Activated CD4-positive, alpha-beta T cell treated with anti-CD3 and anti-CD28 coated beads, Interleukin-2, amount 10 ng/mL, durations not matched to agents 7 days and 5 days (primary cell): Measurements from ENCODE around the gene AKAP8L. TPM values are rescaled to one million over a fixed set of nuclear protein-coding genes. Genes with fewer than 3 reads are reported as not detected.

Source experiments
- CTCF ChIA-PET: fragments of 350-600 bp; sonication (Branson Sonifier 250); formaldehyde crosslinking; loops from one replicate; lab custom pipeline; 2021; ENCODE audit warnings: antibody characterized with exemption; lab: Charles Lee
- POLR2A ChIA-PET: fragments of 350-600 bp; sonication (Branson Sonifier 250); formaldehyde crosslinking; loops from one replicate; lab custom pipeline; 2021; ENCODE audit warnings: antibody characterized with exemption; lab: Charles Lee
- DNase-seq: peaks from one replicate; pipeline ENCODE4 v3.0.0-alpha.2; 2020
- H3K27ac Mint-ChIP-seq: one replicate; pipeline ENCODE4 v1.8.0; 2021; ENCODE audit warnings: mild to moderate bottlenecking, moderate library complexity, mixed read lengths
- H3K27me3 Mint-ChIP-seq: one replicate; pipeline ENCODE4 v1.8.0; 2021; ENCODE audit warnings: mixed read lengths
- H3K36me3 Mint-ChIP-seq: one replicate; pipeline ENCODE4 v1.8.0; 2021; ENCODE audit warnings: low read depth, mixed read lengths
- H3K4me1 Mint-ChIP-seq: one replicate; pipeline ENCODE4 v1.8.0; 2021; ENCODE audit warnings: mixed read lengths
- H3K4me3 Mint-ChIP-seq: one replicate; pipeline ENCODE4 v1.8.0; 2021; ENCODE audit warnings: mild to moderate bottlenecking, moderate library complexity, mixed read lengths
- H3K9me3 Mint-ChIP-seq: one replicate; pipeline ENCODE4 v1.8.0; 2021; ENCODE audit warnings: mixed read lengths
- total RNA-seq, 2 experiments: library from RNA; stranded (reverse); gene quantifications; one replicate each; pipeline ENCODE4 v1.2.3, GENCODE V29; 2021

Gene AKAP8L
- total RNA-seq, 2 experiments from 2014 or later, result 84.3 to 96.7 TPM

- DNase-seq, result no peak
- no peak overlapping the region for H3K27ac Mint-ChIP-seq
- H3K4me3 Mint-ChIP-seq, result no peak overlapping the region
- no peaks in the 10 kb centered on the region for H3K27me3 Mint-ChIP-seq
- POLR2A ChIA-PET, result no interaction called here
- H3K9me3 Mint-ChIP-seq, result no peaks in the 10 kb centered on the region
- CTCF ChIA-PET, result interaction anchor here (1.0 kb wide), 1 partner anchor 8 kb away, joined by 3 read pairs; no protein-coding TSS in a partner anchor
- H3K36me3 Mint-ChIP-seq, result peaks cover 6% of the 10 kb centered on the region
- H3K4me1 Mint-ChIP-seq, result peaks cover 15% of the 10 kb centered on the region
Observed at GRCh38 chr19:15445807-15446376, 27.1 kb upstream of the AKAP8L start.

DNA sequence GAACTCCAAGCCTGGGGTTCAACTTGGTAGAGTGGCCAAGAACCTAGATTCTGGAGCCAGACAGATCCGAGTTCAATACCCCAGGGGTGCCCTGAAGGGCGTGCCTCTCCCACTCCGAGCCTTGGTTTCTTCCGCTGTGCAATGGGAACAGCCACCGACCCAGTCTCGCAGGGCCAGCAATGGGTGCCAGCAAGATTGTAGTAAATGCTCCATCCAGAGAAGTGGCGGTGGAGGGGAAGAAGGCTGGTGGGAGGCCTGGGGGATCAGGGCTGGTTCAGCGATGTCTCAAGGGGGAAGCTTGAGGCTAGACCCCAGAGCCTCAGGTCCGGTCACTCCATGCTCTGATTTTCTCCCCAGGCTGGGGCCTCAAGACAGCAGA lies 26.4 kb upstream of the AKAP8L start:
- POLR2A ChIA-PET, result no interaction called here
- no peaks in the 10 kb centered on the region for H3K27me3 Mint-ChIP-seq

GRCh38 chr19:15444505-15445226 lies 25.9 kb upstream of the AKAP8L start:
- no peak overlapping the region for H3K27ac Mint-ChIP-seq
- no peak overlapping the region for H3K4me3 Mint-ChIP-seq
- H3K27me3 Mint-ChIP-seq, result no peaks in the 10 kb centered on the region
- CTCF ChIA-PET, result interaction anchor here (0.9 kb wide), 1 partner anchor 9 kb away, joined by 3 read pairs; no protein-coding TSS in a partner anchor
- POLR2A ChIA-PET, result no interaction called here
- DNase-seq, result no peak
- H3K36me3 Mint-ChIP-seq, result no peaks in the 10 kb centered on the region
- H3K4me1 Mint-ChIP-seq, result peaks cover 7% of the 10 kb centered on the region
- H3K9me3 Mint-ChIP-seq, result no peaks in the 10 kb centered on the region

More for the DNA sequence above, 26.4 kb upstream of the AKAP8L start:
- Mint-ChIP-seq H3K4me3 (no peak overlapping the region), H3K36me3 (peaks cover under 1% of the 10 kb centered on the region), H3K4me1 (peaks cover 9% of the 10 kb centered on the region), H3K27ac (no peak overlapping the region), H3K9me3 (no peaks in the 10 kb centered on the region)
- no peak for DNase-seq
- CTCF ChIA-PET, result no interaction called here

DNA sequence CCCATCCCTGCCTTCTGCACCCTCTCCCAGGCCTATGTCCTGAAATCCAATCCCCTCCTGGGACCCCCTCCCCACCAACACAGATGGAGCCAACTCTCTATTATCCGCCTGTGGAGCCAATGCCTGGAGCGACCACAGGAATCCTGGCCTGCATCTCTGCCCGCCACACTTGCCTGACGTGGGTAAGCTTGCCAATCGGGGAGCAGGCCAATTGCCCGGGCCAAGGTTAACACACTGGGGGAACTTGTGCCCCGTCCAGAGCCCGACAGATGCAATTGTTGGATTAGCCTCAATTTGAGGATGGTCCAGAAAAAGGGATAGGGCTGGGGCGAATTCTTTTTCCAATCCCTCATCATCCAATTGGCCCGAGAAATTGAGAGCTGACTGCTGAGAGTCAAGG lies 25.1 kb upstream of the AKAP8L start:
- POLR2A ChIA-PET, result no interaction called here
- CTCF ChIA-PET, result interaction anchor here (0.9 kb wide), 1 partner anchor 8 kb away, joined by 3 read pairs; no protein-coding TSS in a partner anchor
- H3K27ac Mint-ChIP-seq, result no peak overlapping the region
- no peaks in the 10 kb centered on the region for H3K27me3 Mint-ChIP-seq
- H3K4me1 Mint-ChIP-seq, result peaks cover 5% of the 10 kb centered on the region
- no peak overlapping the region for H3K4me3 Mint-ChIP-seq
- H3K9me3 Mint-ChIP-seq, result no peaks in the 10 kb centered on the region
- no peak for DNase-seq
- no peaks in the 10 kb centered on the region for H3K36me3 Mint-ChIP-seq

GRCh38 chr19:15443325-15443724 lies 24.5 kb upstream of the AKAP8L start:
- ChIA-PET CTCF (no interaction called here), POLR2A (no interaction called here)
- Mint-ChIP-seq H3K4me3 (no peak overlapping the region), H3K4me1 (peaks cover under 1% of the 10 kb centered on the region), H3K27ac (no peak overlapping the region), H3K9me3 (no peaks in the 10 kb centered on the region), H3K27me3 (no peaks in the 10 kb centered on the region), H3K36me3 (no peaks in the 10 kb centered on the region)
- no peak for DNase-seq

DNA sequence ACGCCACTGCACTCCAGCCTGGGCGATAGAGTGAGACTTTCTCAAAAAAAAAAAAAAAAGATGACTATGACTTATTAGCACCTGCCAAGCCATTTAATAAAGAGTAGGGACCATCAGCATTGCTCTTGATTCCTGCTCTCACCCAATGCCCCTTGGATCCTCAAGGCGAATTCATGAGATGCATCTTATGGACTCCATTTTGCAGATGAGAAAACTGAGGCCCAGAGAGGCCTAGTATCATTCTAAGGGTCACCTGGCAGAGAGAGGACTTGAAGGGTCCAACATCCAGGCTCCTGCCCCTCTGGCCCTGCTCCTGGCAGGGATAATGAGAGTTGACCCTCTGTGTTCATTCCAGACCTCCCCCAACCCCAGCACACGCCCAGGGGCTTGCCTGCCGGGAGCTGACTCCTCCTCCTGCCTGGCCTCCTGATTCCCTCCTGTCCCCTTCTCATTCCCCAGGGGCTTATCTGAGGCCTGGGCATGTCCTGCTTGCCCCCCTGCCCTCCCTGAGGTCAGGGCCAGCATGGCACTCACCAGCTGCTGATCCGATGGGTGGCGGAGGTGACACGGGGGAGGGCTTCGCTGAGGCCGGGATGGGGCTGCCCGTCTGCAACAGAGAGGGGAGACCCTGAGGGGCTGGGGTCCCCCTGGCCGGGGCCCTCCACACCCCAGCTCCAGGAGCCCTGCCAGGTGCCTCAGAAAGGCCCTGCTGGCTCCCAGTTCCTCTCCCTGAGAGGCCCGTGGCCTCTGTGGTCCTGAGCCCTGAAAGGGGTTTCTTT lies 23.5 kb upstream of the AKAP8L start:
- POLR2A ChIA-PET, result no interaction called here
- Mint-ChIP-seq H3K27ac (no peak overlapping the region), H3K9me3 (no peaks in the 10 kb centered on the region), H3K27me3 (no peaks in the 10 kb centered on the region), H3K4me1 (no peaks in the 10 kb centered on the region), H3K4me3 (no peak overlapping the region), H3K36me3 (no peaks in the 10 kb centered on the region)
- CTCF ChIA-PET, result interaction anchor here (0.6 to 0.9 kb wide), 2 partner anchors 23 to 87 kb away, joined by 3 read pairs; no protein-coding TSS in a partner anchor
- DNase-seq, result no peak

GRCh38 chr19:15441317-15441716 lies 22.5 kb upstream of the AKAP8L start:
- H3K4me3 Mint-ChIP-seq, result no peak overlapping the region
- no peaks in the 10 kb centered on the region for H3K36me3 Mint-ChIP-seq
- ChIA-PET CTCF (interaction anchor here (0.6 kb wide), 1 partner anchor 86 kb away, joined by 3 read pairs; no protein-coding TSS in a partner anchor), POLR2A (no interaction called here)
- DNase-seq, result no peak
- H3K9me3 Mint-ChIP-seq, result no peaks in the 10 kb centered on the region
- H3K4me1 Mint-ChIP-seq, result no peaks in the 10 kb centered on the region
- H3K27ac Mint-ChIP-seq, result no peak overlapping the region
- H3K27me3 Mint-ChIP-seq, result no peaks in the 10 kb centered on the region

DNA sequence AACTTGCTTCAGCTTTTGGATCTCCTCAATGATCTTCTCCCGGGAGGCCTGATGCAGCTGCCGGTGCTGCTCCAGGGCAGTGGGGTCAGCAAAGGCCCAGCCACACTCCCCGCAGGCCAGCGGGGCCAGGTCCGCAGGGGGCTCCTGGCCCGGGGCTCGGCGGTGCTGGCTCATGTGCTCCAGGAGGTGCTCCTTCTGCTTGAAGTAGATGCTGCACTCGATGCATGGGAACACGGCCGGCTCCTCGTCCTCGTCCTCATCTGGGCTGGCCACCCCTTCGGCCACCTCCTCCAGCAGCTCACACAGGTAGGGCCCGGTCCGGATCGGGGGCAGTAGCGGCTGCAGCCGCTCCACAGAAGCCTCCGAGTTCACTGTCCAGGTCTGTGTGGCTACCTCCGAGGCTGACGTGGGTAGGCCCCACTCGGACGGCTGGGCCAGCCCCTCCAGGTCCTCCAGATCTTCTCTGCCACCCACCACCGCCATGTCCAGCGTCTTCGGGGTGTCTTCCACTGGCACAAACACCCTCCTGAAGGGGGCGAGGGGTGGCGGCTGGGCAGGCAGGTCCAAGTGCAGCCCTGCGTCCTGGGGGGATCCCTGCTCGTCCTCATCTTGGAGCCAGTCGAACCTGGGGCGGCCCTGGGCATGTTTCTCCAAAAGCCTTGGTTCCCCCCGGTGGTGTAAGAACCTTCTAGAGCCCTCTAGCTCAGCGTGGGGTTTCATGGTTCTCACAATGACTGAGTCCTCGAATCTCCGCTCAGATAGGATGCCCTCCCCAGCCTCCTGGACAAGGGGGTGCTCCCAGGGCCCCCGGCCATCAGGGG lies 21.2 kb upstream of the AKAP8L start:
- no peak for DNase-seq
- no peaks in the 10 kb centered on the region for H3K36me3 Mint-ChIP-seq
- POLR2A ChIA-PET, result no interaction called here
- no peak overlapping the region for H3K27ac Mint-ChIP-seq
- CTCF ChIA-PET, result interaction anchor here (0.8 kb wide), 1 partner anchor 114 kb away, joined by 3 read pairs; no protein-coding TSS in a partner anchor
- H3K27me3 Mint-ChIP-seq, result no peaks in the 10 kb centered on the region
- H3K9me3 Mint-ChIP-seq, result no peaks in the 10 kb centered on the region
- no peaks in the 10 kb centered on the region for H3K4me1 Mint-ChIP-seq
- H3K4me3 Mint-ChIP-seq, result no peak overlapping the region

DNA sequence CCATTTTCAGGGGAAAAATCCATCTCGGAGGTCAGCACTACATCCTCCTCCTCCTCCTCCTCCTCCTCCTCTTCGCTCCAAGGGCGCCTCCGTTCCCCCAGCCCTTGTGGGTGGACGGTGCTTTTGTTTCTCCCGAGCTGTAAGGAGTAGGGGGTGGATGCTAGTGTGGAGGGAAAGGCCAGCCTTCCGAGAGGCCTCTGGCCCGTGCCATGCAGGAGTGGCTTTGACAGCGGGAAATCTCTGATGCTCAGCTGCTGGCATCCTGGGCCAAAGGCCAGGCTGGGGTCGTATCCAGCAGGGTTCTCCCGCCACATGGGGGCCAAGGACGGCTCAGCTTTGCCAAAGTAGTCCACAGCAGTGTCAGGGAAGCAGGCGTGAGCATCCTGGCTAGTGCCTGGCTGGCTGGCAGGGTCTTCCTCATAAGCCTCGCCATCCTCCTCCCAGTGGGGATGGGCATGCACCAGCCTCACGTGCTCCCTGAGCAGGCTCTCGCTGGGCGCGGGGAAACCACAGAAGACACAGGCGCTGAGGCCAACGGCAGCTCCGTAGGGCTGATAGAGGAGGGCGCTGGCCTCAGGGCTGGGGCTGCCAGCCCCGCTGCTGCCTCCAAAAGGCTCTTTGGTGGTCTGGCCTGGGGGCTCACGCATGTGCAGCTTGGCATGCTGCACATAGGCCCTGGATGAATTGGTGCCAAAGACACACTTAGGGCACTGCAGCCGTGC lies 20.5 kb upstream of the AKAP8L start:
- H3K4me1 Mint-ChIP-seq, result no peaks in the 10 kb centered on the region
- ChIA-PET CTCF (interaction anchor here (0.6 to 3.8 kb wide), 3 partner anchors 20 to 1539 kb away, joined by 3 to 16 read pairs (median 3); partner anchors contain the start of gene AKAP8L), POLR2A (no interaction called here)
- no peaks in the 10 kb centered on the region for H3K9me3 Mint-ChIP-seq
- no peak for DNase-seq
- no peaks in the 10 kb centered on the region for H3K27me3 Mint-ChIP-seq
- no peak overlapping the region for H3K4me3 Mint-ChIP-seq
- H3K36me3 Mint-ChIP-seq, result no peaks in the 10 kb centered on the region
- no peak overlapping the region for H3K27ac Mint-ChIP-seq

DNA sequence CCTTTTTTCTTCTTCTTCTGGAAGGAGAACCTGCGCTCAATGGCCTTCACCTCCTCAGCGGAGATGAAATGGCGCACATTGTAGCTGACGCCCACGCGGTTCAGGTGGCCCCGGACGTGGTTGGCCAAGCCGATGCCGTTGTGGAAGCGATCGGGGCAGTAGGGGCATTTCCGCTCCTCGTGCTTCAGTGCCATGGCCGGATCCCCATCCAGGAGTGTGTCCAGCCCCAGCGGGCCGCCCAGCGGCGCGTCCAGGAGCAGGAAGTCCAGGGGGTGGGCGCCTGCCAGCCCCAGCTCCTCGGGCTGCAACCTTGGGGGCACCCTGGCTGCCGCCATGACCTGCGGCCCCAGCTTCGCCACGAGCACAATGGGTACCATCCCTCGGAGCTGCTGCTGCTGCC lies 19.8 kb upstream of the AKAP8L start:
- H3K9me3 Mint-ChIP-seq, result no peaks in the 10 kb centered on the region
- no peaks in the 10 kb centered on the region for H3K27me3 Mint-ChIP-seq
- no peak for DNase-seq
- H3K4me1 Mint-ChIP-seq, result peaks cover 1% of the 10 kb centered on the region
- ChIA-PET CTCF (interaction anchor here (0.6 to 3.8 kb wide), 2 partner anchors 19 to 1538 kb away, joined by 3 to 16 read pairs; partner anchors contain the start of gene AKAP8L), POLR2A (no interaction called here)
- no peaks in the 10 kb centered on the region for H3K36me3 Mint-ChIP-seq
- H3K27ac Mint-ChIP-seq, result no peak overlapping the region
- no peak overlapping the region for H3K4me3 Mint-ChIP-seq

DNA sequence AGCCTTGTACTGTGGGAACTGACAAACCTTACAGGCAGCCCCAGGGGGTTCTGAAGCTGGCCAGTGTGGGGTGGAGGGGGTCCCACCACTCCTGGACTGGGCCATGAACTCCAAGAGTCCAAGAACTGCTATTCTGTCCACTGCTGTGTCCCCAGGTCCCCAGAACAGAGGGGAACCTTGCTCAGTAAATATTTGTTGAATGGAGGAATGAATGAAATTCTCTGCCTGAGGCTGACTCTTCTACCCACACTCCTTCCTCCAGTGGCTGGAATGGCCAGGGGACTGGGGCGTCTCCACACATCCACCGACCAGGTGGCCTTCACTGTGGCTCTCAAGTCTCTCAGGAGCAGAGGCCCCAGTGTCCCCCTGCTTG lies 19.3 kb upstream of the AKAP8L start:
- Mint-ChIP-seq H3K9me3 (no peaks in the 10 kb centered on the region), H3K36me3 (no peaks in the 10 kb centered on the region), H3K4me1 (peaks cover 6% of the 10 kb centered on the region), H3K27me3 (no peaks in the 10 kb centered on the region), H3K4me3 (no peak overlapping the region), H3K27ac (no peak overlapping the region)
- no peak for DNase-seq
- POLR2A ChIA-PET, result no interaction called here
- CTCF ChIA-PET, result interaction anchor here (1.2 to 3.8 kb wide), 2 partner anchors 8 to 19 kb away, joined by 3 to 16 read pairs; partner anchors contain the start of gene AKAP8L
